ENCODE data around the gene CSNK1A1L.

- TF ChIP-seq EZH2 (IDR thresholded peaks at IDR 0.05; ENCODE audit: borderline replicate concordance, insufficient read depth, low read depth, low read length, poor library complexity, severe bottlenecking) (no peak), CTCF (IDR thresholded peaks at IDR 0.05) (no peak)
Measured at GRCh38 chr13:37118016-37118415, 12.6 kb upstream of the CSNK1A1L start.

Data from B cell (primary cell).